WTC11 (cell line): Measurements from ENCODE around the gene NRG2. TPM values are rescaled to one million over a fixed set of nuclear protein-coding genes. Genes with fewer than 3 reads are reported as not detected.

ENCODE experiments used
- ATAC-seq: fragments of 200-7000 bp; cut with Tn5 transposase; 2 replicates; pipeline ENCODE4 v1.10.0; 2021; ENCODE audit warnings: mild to moderate bottlenecking, moderate library complexity
- CTCF ChIA-PET: fragments of 300-600 bp; sonication (Branson Sonifier 250); formaldehyde crosslinking; loops from one replicate; lab custom pipeline; 2021; ENCODE audit warnings: antibody characterized with exemption; lab: Charles Lee
- POLR2A ChIA-PET: fragments of 350-600 bp; sonication (Branson Sonifier 250); formaldehyde crosslinking; loops from one replicate; lab custom pipeline; 2021; ENCODE audit warnings: antibody characterized with exemption; lab: Charles Lee
- DNase-seq: peaks from one replicate; pipeline ENCODE4 v3.0.0; 2021; ENCODE audit warnings: low spot score
- H3K27ac Mint-ChIP-seq: 2 replicates; pipeline ENCODE4 v1.8.0; 2021; ENCODE audit warnings: mixed read lengths
- H3K27me3 Mint-ChIP-seq: 2 replicates; pipeline ENCODE4 v1.8.0; 2021; ENCODE audit warnings: low read depth, mild to moderate bottlenecking, moderate library complexity, mixed read lengths
- H3K36me3 Mint-ChIP-seq: 2 replicates; pipeline ENCODE4 v1.8.0; 2021; ENCODE audit warnings: mixed read lengths
- H3K4me1 Mint-ChIP-seq: 2 replicates; pipeline ENCODE4 v1.8.0; 2022; ENCODE audit warnings: mixed read lengths
- H3K4me3 Mint-ChIP-seq: 2 replicates; pipeline ENCODE4 v1.8.0; 2021; ENCODE audit warnings: mild to moderate bottlenecking, moderate library complexity, mixed read lengths
- H3K9me3 Mint-ChIP-seq: 2 replicates; pipeline ENCODE4 v1.8.0; 2021; ENCODE audit warnings: mixed read lengths
- ELF4 ChIP-seq: sonication (generic); formaldehyde crosslinking; IDR thresholded peaks from 2 replicates; pipeline ENCODE4 v1.8.1; 2022; ENCODE audit warnings: low read depth, mild to moderate bottlenecking, moderate library complexity, missing genetic modification reagents
- ERG ChIP-seq: fragments of 250-450 bp; sonication (Bioruptor Pico); IDR thresholded peaks from 2 replicates; pipeline ENCODE4 v1.8.0; 2021; ENCODE audit warnings: mild to moderate bottlenecking
- ESRRA ChIP-seq: sonication (generic); formaldehyde crosslinking; IDR thresholded peaks from 2 replicates; pipeline ENCODE4 v1.8.1; 2022; ENCODE audit warnings: mild to moderate bottlenecking, missing genetic modification reagents, borderline replicate concordance
- FOXK1 ChIP-seq: sonication (generic); formaldehyde crosslinking; IDR thresholded peaks from 2 replicates; pipeline ENCODE4 v1.8.0; 2022; ENCODE audit warnings: mild to moderate bottlenecking, moderate library complexity, missing genetic modification reagents
- GABPB1 ChIP-seq: sonication (generic); formaldehyde crosslinking; IDR thresholded peaks from 2 replicates; pipeline ENCODE4 v1.8.1; 2023; ENCODE audit warnings: mild to moderate bottlenecking, missing genetic modification reagents
- GTF2I ChIP-seq: fragments of 250-450 bp; sonication (Bioruptor Pico); conservative IDR thresholded peaks from 2 replicates; pipeline ENCODE4 v1.4.0; 2021; ENCODE audit warnings: mild to moderate bottlenecking
- HMGA2 ChIP-seq: fragments of 250-450 bp; sonication (Bioruptor Pico); IDR thresholded peaks from 2 replicates; pipeline ENCODE4 v1.4.0; 2021; ENCODE audit warnings: mild to moderate bottlenecking, moderate library complexity
- IRF1 ChIP-seq: sonication (generic); formaldehyde crosslinking; IDR thresholded peaks from 2 replicates; pipeline ENCODE4 v1.8.0; 2023; ENCODE audit warnings: missing genetic modification reagents
- NR1H2 ChIP-seq: sonication (generic); formaldehyde crosslinking; IDR thresholded peaks from 2 replicates; pipeline ENCODE4 v1.9.0; 2021; ENCODE audit warnings: mild to moderate bottlenecking, moderate library complexity, missing genetic modification reagents
- NR2C2 ChIP-seq: sonication (generic); formaldehyde crosslinking; IDR thresholded peaks from 2 replicates; pipeline ENCODE4 v1.8.0; 2022; ENCODE audit warnings: mild to moderate bottlenecking, missing genetic modification reagents
- NR3C1 ChIP-seq: sonication (generic); formaldehyde crosslinking; conservative IDR thresholded peaks from 2 replicates; pipeline ENCODE4 v1.8.1; 2023; ENCODE audit warnings: low read depth, mild to moderate bottlenecking, missing genetic modification reagents
- OVOL2 ChIP-seq: fragments of 250-450 bp; sonication (Bioruptor Pico); IDR thresholded peaks from 2 replicates; pipeline ENCODE4 v1.9.0; 2021; ENCODE audit warnings: mild to moderate bottlenecking, borderline replicate concordance
- USF1 ChIP-seq: sonication (generic); formaldehyde crosslinking; IDR thresholded peaks from 2 replicates; pipeline ENCODE4 v1.8.0; 2022; ENCODE audit warnings: mild to moderate bottlenecking, missing genetic modification reagents
- ZMAT4 ChIP-seq: fragments of 250-450 bp; sonication (Bioruptor Pico); IDR thresholded peaks from 2 replicates; pipeline ENCODE4 v1.9.0; 2021; ENCODE audit warnings: mild to moderate bottlenecking
- ZNF232 ChIP-seq: sonication (generic); formaldehyde crosslinking; IDR thresholded peaks from 2 replicates; pipeline ENCODE4 v1.8.0; 2022; ENCODE audit warnings: mild to moderate bottlenecking, missing genetic modification reagents
- ZNF396 ChIP-seq: fragments of 250-450 bp; sonication (Bioruptor Pico); IDR thresholded peaks from 2 replicates; pipeline ENCODE4 v1.8.0; 2021; ENCODE audit warnings: mild to moderate bottlenecking, moderate library complexity, borderline replicate concordance
- ZNF416 ChIP-seq: fragments of 250-450 bp; sonication (Bioruptor Pico); IDR thresholded peaks from 2 replicates; pipeline ENCODE4 v1.9.0; 2021; ENCODE audit warnings: mild to moderate bottlenecking, inconsistent platforms
- ZNF423 ChIP-seq: fragments of 250-450 bp; sonication (Bioruptor Pico); IDR thresholded peaks from 2 replicates; pipeline ENCODE4 v2.1.2; 2022; ENCODE audit warnings: mild to moderate bottlenecking, moderate library complexity
- ZSCAN18 ChIP-seq: fragments of 250-450 bp; sonication (Bioruptor Pico); IDR thresholded peaks from 2 replicates; pipeline ENCODE4 v2.1.2; 2022; ENCODE audit warnings: mild to moderate bottlenecking, moderate library complexity
- total RNA-seq: library from RNA; stranded (reverse); gene quantifications from 3 replicates; pipeline ENCODE4 v1.2.3, GENCODE V29; 2021
- TF ChIP-seq, protein P1 (sequence below): sonication (generic); formaldehyde crosslinking; IDR thresholded peaks from 2 replicates; pipeline ENCODE4 v1.8.1; 2022; ENCODE audit warnings: low read depth, missing genetic modification reagents, borderline replicate concordance

NRG2 gene
- total RNA-seq, 1 experiment from 2014 or later = 0.44 TPM

GRCh38 chr5:139915266-139915665 is 127.8 kb downstream of the NRG2 start:
- ATAC-seq = no peak
- Mint-ChIP-seq H3K27me3 (peaks cover 3% of the 10 kb centered on the region; the same call in 1 of the 2 replicates), H3K4me1 (peaks cover 10% of the 10 kb centered on the region), H3K27ac (no peak overlapping the region), H3K9me3 (peaks cover 4% of the 10 kb centered on the region), H3K36me3 (no peaks in the 10 kb centered on the region), H3K4me3 (no peak overlapping the region)
- ChIA-PET CTCF (interaction anchor here (0.9 to 4.7 kb wide), 3 partner anchors 10 to 53 kb away, joined by 3 to 30 read pairs (median 3); no protein-coding TSS in a partner anchor), POLR2A (no interaction called here)
- TF ChIP-seq IRF1 (CRISPR knock-in tag) = no peak
- TF ChIP-seq ZSCAN18 = no peak
- TF ChIP-seq FOXK1 (CRISPR knock-in tag) = no peak
- TF ChIP-seq ZNF396 (CRISPR knock-in tag) = no peak
- TF ChIP-seq NR1H2 (CRISPR knock-in tag) = no peak
- TF ChIP-seq GABPB1 (CRISPR knock-in tag) = no peak
- TF ChIP-seq ZNF232 (CRISPR knock-in tag) = no peak
- no peak for TF ChIP-seq ERG (CRISPR knock-in tag)
- TF ChIP-seq NR3C1 (CRISPR knock-in tag) = no peak
- TF ChIP-seq HMGA2 = no peak
- TF ChIP-seq NR2C2 (CRISPR knock-in tag) = no peak
- no peak for DNase-seq

- no peaks in the 10 kb centered on the region for H3K36me3 Mint-ChIP-seq
- H3K27me3 Mint-ChIP-seq = peaks cover 6% of the 10 kb centered on the region; the same call in 1 of the 2 replicates
- TF ChIP-seq ZMAT4 = no peak
- TF ChIP-seq, protein P1, sequence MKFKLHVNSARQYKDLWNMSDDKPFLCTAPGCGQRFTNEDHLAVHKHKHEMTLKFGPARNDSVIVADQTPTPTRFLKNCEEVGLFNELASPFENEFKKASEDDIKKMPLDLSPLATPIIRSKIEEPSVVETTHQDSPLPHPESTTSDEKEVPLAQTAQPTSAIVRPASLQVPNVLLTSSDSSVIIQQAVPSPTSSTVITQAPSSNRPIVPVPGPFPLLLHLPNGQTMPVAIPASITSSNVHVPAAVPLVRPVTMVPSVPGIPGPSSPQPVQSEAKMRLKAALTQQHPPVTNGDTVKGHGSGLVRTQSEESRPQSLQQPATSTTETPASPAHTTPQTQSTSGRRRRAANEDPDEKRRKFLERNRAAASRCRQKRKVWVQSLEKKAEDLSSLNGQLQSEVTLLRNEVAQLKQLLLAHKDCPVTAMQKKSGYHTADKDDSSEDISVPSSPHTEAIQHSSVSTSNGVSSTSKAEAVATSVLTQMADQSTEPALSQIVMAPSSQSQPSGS = no peak
- TF ChIP-seq OVOL2 (CRISPR knock-in tag) = no peak
- no peak for TF ChIP-seq ERG (CRISPR knock-in tag)
- no peak for TF ChIP-seq ELF4 (CRISPR knock-in tag)
- TF ChIP-seq GTF2I (CRISPR knock-in tag) = no peak
- TF ChIP-seq ZNF416 (CRISPR knock-in tag) = no peak
- TF ChIP-seq USF1 (CRISPR knock-in tag) = no peak
- no peak for TF ChIP-seq ZNF423
- TF ChIP-seq IRF1 (CRISPR knock-in tag) = no peak
- no peak for TF ChIP-seq ESRRA (CRISPR knock-in tag)
- TF ChIP-seq, all 79 proteins: peak for 0
- ATAC-seq (no peak), DNase-seq (no peak)
- no peak overlapping the region for H3K4me3 Mint-ChIP-seq
- POLR2A ChIA-PET = no interaction called here
- H3K27ac Mint-ChIP-seq = no peak overlapping the region
- H3K4me1 Mint-ChIP-seq = peaks cover 10% of the 10 kb centered on the region
- CTCF ChIA-PET = interaction anchor here (0.9 to 4.7 kb wide), 4 partner anchors 9 to 127 kb away, joined by 3 to 30 read pairs (median 5); no protein-coding TSS in a partner anchor
- H3K9me3 Mint-ChIP-seq = peaks cover 4% of the 10 kb centered on the region
Observed at GRCh38 chr5:139914218-139914807, 128.8 kb downstream of the NRG2 start.
